MM.1S (cell line): Measurements from ENCODE around the gene CREB5.

ENCODE experiments used
- DNase-seq: peaks from one replicate; pipeline ENCODE4 v3.0.0-alpha.2; 2015
- H2AFZ ChIP-seq: fragments of 300-600 bp; sonication (generic); 2 replicates; pipeline ENCODE4 v1.6.0; 2016; ENCODE audit warnings: antibody characterized with exemption, low read length
- H3F3A ChIP-seq: fragments of 300-600 bp; sonication (generic); 2 replicates; pipeline ENCODE4 v1.6.1; 2016; ENCODE audit warnings: mild to moderate bottlenecking, antibody characterized with exemption, low read length, moderate library complexity, mixed read lengths; ENCODE audit not compliant: insufficient read depth
- H3K27ac ChIP-seq: fragments of 300-600 bp; sonication (generic); 2 replicates; pipeline ENCODE4 v1.5.1; 2016; ENCODE audit warnings: mild to moderate bottlenecking, low read length
- H3K27me3 ChIP-seq: fragments of 300-600 bp; sonication (generic); replicated peaks from 2 replicates; pipeline ENCODE4 v1.6.0; 2016; ENCODE audit warnings: low read length; ENCODE audit not compliant: insufficient read depth
- H3K36me3 ChIP-seq: fragments of 300-600 bp; sonication (generic); replicated peaks from 2 replicates; pipeline ENCODE4 v1.6.1; 2016; ENCODE audit warnings: mild to moderate bottlenecking, low read length, mixed read lengths; ENCODE audit not compliant: insufficient read depth
- H3K4me1 ChIP-seq: fragments of 300-600 bp; sonication (generic); 2 replicates; pipeline ENCODE4 v1.6.1; 2016; ENCODE audit warnings: low read length, mixed read lengths
- H3K4me2 ChIP-seq: fragments of 300-600 bp; sonication (generic); 2 replicates; pipeline ENCODE4 v1.6.0; 2016; ENCODE audit warnings: low read depth, low read length
- H3K4me3 ChIP-seq: fragments of 300-600 bp; sonication (generic); 2 replicates; pipeline ENCODE4 v1.5.1; 2016; ENCODE audit warnings: low read length, mixed read lengths
- H3K79me2 ChIP-seq: fragments of 300-600 bp; sonication (generic); 2 replicates; pipeline ENCODE4 v1.6.1; 2016; ENCODE audit warnings: mixed run types, low read length, mixed read lengths
- H3K9ac ChIP-seq: fragments of 300-600 bp; sonication (generic); 2 replicates; pipeline ENCODE4 v1.6.1; 2016; ENCODE audit warnings: low read length, mixed read lengths
- H3K9me2 ChIP-seq: fragments of 300-600 bp; sonication (generic); replicated peaks from 2 replicates; pipeline ENCODE4 v1.6.1; 2016; ENCODE audit warnings: mild to moderate bottlenecking, low read length, mixed read lengths; ENCODE audit not compliant: insufficient read depth
- H3K9me3 ChIP-seq: fragments of 300-600 bp; sonication (generic); replicated peaks from 2 replicates; pipeline ENCODE4 v1.6.1; 2016; ENCODE audit warnings: mild to moderate bottlenecking, low read length, mixed read lengths; ENCODE audit not compliant: insufficient read depth
- H4K20me1 ChIP-seq: fragments of 300-600 bp; sonication (generic); 2 replicates; pipeline ENCODE4 v1.6.1; 2016; ENCODE audit warnings: mild to moderate bottlenecking, low read length, moderate library complexity, mixed read lengths; ENCODE audit not compliant: insufficient read depth
- EZH2 ChIP-seq: fragments of 300-600 bp; sonication (generic); optimal IDR thresholded peaks from 2 replicates; pipeline ENCODE3; 2017; ENCODE audit warnings: low read depth, mild to moderate bottlenecking, antibody characterized with exemption, low read length, mixed read lengths
- EZH2phosphoT487 ChIP-seq: fragments of 300-600 bp; sonication (generic); IDR thresholded peaks from 2 replicates; pipeline ENCODE4 v1.6.1; 2018; ENCODE audit warnings: antibody characterized with exemption, low read length
- TF ChIP-seq, protein P1 (sequence below): fragments of 300-600 bp; sonication (generic); IDR thresholded peaks from 2 replicates; pipeline ENCODE4 v1.5.1; 2016; ENCODE audit warnings: antibody characterized with exemption, low read length, mixed read lengths

The CREB5 gene

GRCh38 chr7:28658381-28658780, 246.1 kb downstream of the CREB5 start:
- no peak for DNase-seq
- no peaks in the 10 kb centered on the region for H3K36me3 ChIP-seq
- H3K4me2 ChIP-seq: no peak overlapping the region
- H3K4me3 ChIP-seq: no peak overlapping the region
- no peak overlapping the region for H3K27ac ChIP-seq
- H3K9ac ChIP-seq: no peak overlapping the region
- H3K9me2 ChIP-seq: no peaks in the 10 kb centered on the region
- no peaks in the 10 kb centered on the region for H3K79me2 ChIP-seq
- H3K27me3 ChIP-seq: no peaks in the 10 kb centered on the region
- H3F3A ChIP-seq: no peaks in the 10 kb centered on the region
- no peaks in the 10 kb centered on the region for H3K4me1 ChIP-seq
- H4K20me1 ChIP-seq: no peaks in the 10 kb centered on the region
- no peak for TF ChIP-seq EZH2phosphoT487
- TF ChIP-seq, protein P1, sequence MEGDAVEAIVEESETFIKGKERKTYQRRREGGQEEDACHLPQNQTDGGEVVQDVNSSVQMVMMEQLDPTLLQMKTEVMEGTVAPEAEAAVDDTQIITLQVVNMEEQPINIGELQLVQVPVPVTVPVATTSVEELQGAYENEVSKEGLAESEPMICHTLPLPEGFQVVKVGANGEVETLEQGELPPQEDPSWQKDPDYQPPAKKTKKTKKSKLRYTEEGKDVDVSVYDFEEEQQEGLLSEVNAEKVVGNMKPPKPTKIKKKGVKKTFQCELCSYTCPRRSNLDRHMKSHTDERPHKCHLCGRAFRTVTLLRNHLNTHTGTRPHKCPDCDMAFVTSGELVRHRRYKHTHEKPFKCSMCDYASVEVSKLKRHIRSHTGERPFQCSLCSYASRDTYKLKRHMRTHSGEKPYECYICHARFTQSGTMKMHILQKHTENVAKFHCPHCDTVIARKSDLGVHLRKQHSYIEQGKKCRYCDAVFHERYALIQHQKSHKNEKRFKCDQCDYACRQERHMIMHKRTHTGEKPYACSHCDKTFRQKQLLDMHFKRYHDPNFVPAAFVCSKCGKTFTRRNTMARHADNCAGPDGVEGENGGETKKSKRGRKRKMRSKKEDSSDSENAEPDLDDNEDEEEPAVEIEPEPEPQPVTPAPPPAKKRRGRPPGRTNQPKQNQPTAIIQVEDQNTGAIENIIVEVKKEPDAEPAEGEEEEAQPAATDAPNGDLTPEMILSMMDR: no peak
- TF ChIP-seq EZH2: no peak
- H3K9me3 ChIP-seq: no peaks in the 10 kb centered on the region
- no peak overlapping the region for H2AFZ ChIP-seq

DNA sequence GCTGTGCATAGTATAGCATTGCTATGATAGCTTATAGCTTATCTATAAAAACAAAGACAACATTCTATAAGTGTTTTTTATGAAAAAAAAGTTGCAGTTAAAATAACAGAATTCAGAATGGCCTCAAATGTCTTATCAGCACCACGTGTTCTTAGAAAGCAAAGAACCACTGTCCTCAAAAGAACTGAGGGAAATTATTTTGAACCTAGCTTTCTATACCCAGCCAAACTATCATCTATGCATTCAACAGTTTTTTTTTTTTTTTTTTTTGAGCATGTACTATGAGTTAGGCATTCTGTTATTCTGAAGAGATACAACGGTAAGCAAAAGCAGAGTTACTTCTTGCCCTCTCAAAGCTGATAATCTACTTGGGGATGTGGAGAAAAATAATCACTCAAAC, 247.8 kb downstream of the CREB5 start:
- DNase-seq: no peak
- Histone ChIP-seq H2AFZ (no peak overlapping the region), H4K20me1 (no peaks in the 10 kb centered on the region), H3K4me3 (no peak overlapping the region), H3K9me3 (no peaks in the 10 kb centered on the region), H3K79me2 (no peaks in the 10 kb centered on the region), H3F3A (no peaks in the 10 kb centered on the region), H3K36me3 (no peaks in the 10 kb centered on the region), H3K9ac (no peak overlapping the region), H3K27ac (no peak overlapping the region), H3K27me3 (no peaks in the 10 kb centered on the region), H3K4me1 (no peaks in the 10 kb centered on the region), H3K9me2 (no peaks in the 10 kb centered on the region), H3K4me2 (no peak overlapping the region)
- TF ChIP-seq EZH2 (no peak), EZH2phosphoT487 (no peak)
- TF ChIP-seq, protein P1: no peak

DNA sequence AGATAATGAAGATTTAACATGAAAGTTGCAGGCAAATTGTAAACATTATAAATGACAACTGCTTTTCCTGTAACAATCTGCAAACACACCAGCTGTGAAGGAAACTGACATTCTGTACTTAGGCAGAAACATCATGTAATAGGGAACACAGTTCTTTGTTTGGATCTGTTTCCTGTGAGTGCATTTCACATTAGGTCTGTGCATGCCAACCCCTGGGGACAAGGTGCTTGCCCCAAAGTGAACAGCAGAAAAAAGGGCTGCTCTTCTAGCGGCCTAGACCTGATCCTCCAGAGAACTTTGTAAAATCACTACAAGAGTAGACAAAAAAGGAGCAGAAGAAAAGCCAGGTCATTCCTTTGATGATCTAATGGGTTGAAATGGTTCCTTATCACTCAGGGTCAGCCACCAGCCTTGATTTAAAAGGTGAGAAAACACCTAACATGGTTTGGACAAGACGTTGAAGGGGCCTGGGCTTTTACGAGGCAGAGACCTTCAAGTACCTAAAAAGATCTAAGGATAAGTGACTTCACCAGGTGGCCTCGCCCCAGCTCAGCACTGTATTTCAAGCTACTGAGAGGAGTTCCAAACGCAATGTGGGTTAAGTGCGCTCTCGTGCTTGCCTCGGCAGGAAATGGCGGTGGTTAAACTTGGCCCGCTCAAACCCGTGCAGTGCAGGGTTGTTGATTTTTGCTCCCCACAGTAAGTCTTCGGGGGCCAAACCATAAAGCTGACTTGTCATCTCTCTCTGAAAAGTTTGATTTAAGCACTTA, 249.7 kb downstream of the CREB5 start:
- TF ChIP-seq EZH2 (no peak), EZH2phosphoT487 (no peak)
- TF ChIP-seq, protein P1: no peak
- Histone ChIP-seq H3K79me2 (no peaks in the 10 kb centered on the region), H3K36me3 (no peaks in the 10 kb centered on the region), H3F3A (no peaks in the 10 kb centered on the region), H4K20me1 (no peaks in the 10 kb centered on the region), H3K27me3 (no peaks in the 10 kb centered on the region), H3K4me3 (no peak overlapping the region), H2AFZ (no peak overlapping the region), H3K27ac (no peak overlapping the region), H3K9me3 (no peaks in the 10 kb centered on the region), H3K4me1 (no peaks in the 10 kb centered on the region), H3K4me2 (no peak overlapping the region), H3K9me2 (no peaks in the 10 kb centered on the region), H3K9ac (no peak overlapping the region)
- no peak for DNase-seq
